ENCODE results near the gene FER1L5.

- no peak for TF ChIP-seq GATA2 (IDR thresholded peaks at IDR 0.05; ENCODE audit: low read depth, low read length)
- no peak for TF ChIP-seq GATA3 (IDR thresholded peaks at IDR 0.05; ENCODE audit: low read depth, low read length)
These were observed 47.8 kb upstream of the FER1L5 start for GRCh38 chr2:96594691-96595152.
